KMS-11 (cell line): ENCODE data around the gene PAX9.

Experiments
- H2AFZ ChIP-seq: fragments of 200-600 bp; sonication (generic); 2 replicates; pipeline ENCODE4 v1.6.1; 2016; ENCODE audit warnings: antibody characterized with exemption, mixed run types, low read depth
- H3K27ac ChIP-seq: fragments of 200-600 bp; sonication (generic); 2 replicates; pipeline ENCODE4 v1.6.1; 2016; ENCODE audit warnings: mild to moderate bottlenecking, mixed run types
- H3K27me3 ChIP-seq: fragments of 200-600 bp; sonication (generic); 2 replicates; pipeline ENCODE4 v1.6.1; 2017; ENCODE audit warnings: mild to moderate bottlenecking, low read depth, mixed run types, moderate library complexity; ENCODE audit not compliant: insufficient read depth
- H3K36me3 ChIP-seq: fragments of 200-600 bp; sonication (generic); 2 replicates; pipeline ENCODE4 v1.6.1; 2017; ENCODE audit warnings: mild to moderate bottlenecking, mixed run types; ENCODE audit not compliant: insufficient read depth
- H3K4me1 ChIP-seq: fragments of 200-600 bp; sonication (generic); 2 replicates; pipeline ENCODE4 v1.6.1; 2016; ENCODE audit warnings: mild to moderate bottlenecking, low read depth, mixed run types; ENCODE audit not compliant: poor library complexity, severe bottlenecking
- H3K4me2 ChIP-seq: fragments of 200-600 bp; sonication (generic); 2 replicates; pipeline ENCODE4 v1.7.0; 2016; ENCODE audit warnings: mild to moderate bottlenecking, mixed run types
- H3K4me3 ChIP-seq: fragments of 200-600 bp; sonication (generic); IDR thresholded peaks from 2 replicates; pipeline ENCODE4 v1.6.1; 2017; ENCODE audit warnings: low read depth, low read length, mixed read lengths; ENCODE audit not compliant: insufficient read depth
- H3K79me2 ChIP-seq: fragments of 200-600 bp; sonication (generic); 2 replicates; pipeline ENCODE4 v1.6.1; 2016; ENCODE audit warnings: low read depth, mixed run types; ENCODE audit not compliant: insufficient read depth
- H3K9ac ChIP-seq: fragments of 200-600 bp; sonication (generic); 2 replicates; pipeline ENCODE4 v1.6.1; 2016; ENCODE audit warnings: mild to moderate bottlenecking, mixed run types
- H4K20me1 ChIP-seq: fragments of 200-600 bp; sonication (generic); 2 replicates; pipeline ENCODE4 v1.6.1; 2016; ENCODE audit warnings: mild to moderate bottlenecking, mixed run types; ENCODE audit not compliant: insufficient read depth
- CTCF ChIP-seq: fragments of 200-600 bp; sonication (generic); conservative IDR thresholded peaks from 2 replicates; pipeline ENCODE4 v1.6.1; 2017; ENCODE audit warnings: low read depth, mild to moderate bottlenecking, antibody characterized with exemption, low read length, moderate library complexity, mixed read lengths

Gene PAX9

GRCh38 chr14:36663404-36664321, 2.0 kb downstream of the PAX9 start:
- H3K36me3 ChIP-seq = no peaks in the 10 kb centered on the region
- H3K4me2 ChIP-seq = no peak overlapping the region
- TF ChIP-seq CTCF = no peak
- H3K27me3 ChIP-seq = no peaks in the 10 kb centered on the region
- no peak overlapping the region for H3K4me3 ChIP-seq
- H4K20me1 ChIP-seq = no peaks in the 10 kb centered on the region
- H3K27ac ChIP-seq = no peak overlapping the region
- no peak overlapping the region for H3K9ac ChIP-seq
- H3K79me2 ChIP-seq = no peaks in the 10 kb centered on the region
- H3K4me1 ChIP-seq = no peaks in the 10 kb centered on the region
- H2AFZ ChIP-seq = no peak overlapping the region

- H3K27me3 ChIP-seq = no peaks in the 10 kb centered on the region
- H3K79me2 ChIP-seq = no peaks in the 10 kb centered on the region
- H3K27ac ChIP-seq = no peak overlapping the region
- H3K4me3 ChIP-seq = no peak overlapping the region
- H3K4me2 ChIP-seq = no peak overlapping the region
- no peaks in the 10 kb centered on the region for H4K20me1 ChIP-seq
- TF ChIP-seq CTCF = no peak
- H3K4me1 ChIP-seq = no peaks in the 10 kb centered on the region
- no peak overlapping the region for H2AFZ ChIP-seq
- H3K36me3 ChIP-seq = no peaks in the 10 kb centered on the region
- no peak overlapping the region for H3K9ac ChIP-seq
These were observed 2.9 kb downstream of the PAX9 start for GRCh38 chr14:36664322-36665193.

GRCh38 chr14:36665887-36666415, 4.3 kb downstream of the PAX9 start:
- Histone ChIP-seq H3K79me2 (no peaks in the 10 kb centered on the region), H3K4me1 (no peaks in the 10 kb centered on the region), H3K36me3 (no peaks in the 10 kb centered on the region), H4K20me1 (no peaks in the 10 kb centered on the region), H3K4me2 (no peak overlapping the region), H3K27me3 (no peaks in the 10 kb centered on the region), H3K4me3 (no peak overlapping the region), H3K9ac (no peak overlapping the region), H2AFZ (no peak overlapping the region), H3K27ac (no peak overlapping the region)
- TF ChIP-seq CTCF = no peak

DNA sequence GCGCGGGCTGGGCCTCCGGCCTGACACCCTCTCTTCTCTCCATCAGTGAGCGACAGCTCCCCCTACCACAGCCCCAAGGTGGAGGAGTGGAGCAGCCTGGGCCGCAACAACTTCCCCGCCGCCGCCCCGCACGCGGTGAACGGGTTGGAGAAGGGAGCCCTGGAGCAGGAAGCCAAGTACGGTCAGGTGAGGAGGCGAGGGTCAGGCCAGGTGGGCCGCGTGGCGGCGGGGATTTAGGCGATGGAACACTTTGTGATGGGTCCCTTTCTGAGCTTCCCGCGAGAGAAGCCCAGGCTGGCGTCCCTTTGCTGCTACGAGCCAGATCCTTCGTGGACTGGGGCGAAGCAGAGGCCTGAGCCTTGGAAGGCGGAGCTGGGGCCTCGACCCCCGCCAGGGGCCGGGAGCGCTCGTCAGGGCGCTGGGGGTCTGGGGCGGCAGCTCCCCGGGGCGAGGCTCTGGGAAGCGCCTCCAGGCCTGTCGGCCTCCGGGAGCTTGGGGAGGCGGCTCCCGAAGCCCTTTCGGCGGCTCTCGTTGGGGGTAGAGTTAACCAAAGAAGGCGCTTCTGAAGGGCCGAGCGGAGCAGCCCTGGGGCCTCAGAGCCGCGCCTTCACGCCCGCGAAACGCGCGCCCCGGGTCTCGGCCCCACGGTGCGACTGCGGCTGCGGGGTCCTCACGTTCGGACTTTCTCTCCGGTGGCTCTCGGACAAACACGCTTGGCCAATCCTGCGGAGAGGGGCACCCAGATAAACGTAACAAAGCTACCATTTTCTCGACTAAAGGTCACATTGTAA, 5.0 kb downstream of the PAX9 start:
- Histone ChIP-seq H3K4me3 (no peak overlapping the region), H3K9ac (no peak overlapping the region), H4K20me1 (no peaks in the 10 kb centered on the region), H3K4me1 (no peaks in the 10 kb centered on the region), H2AFZ (no peak overlapping the region), H3K36me3 (no peaks in the 10 kb centered on the region), H3K4me2 (no peak overlapping the region), H3K27me3 (no peaks in the 10 kb centered on the region), H3K79me2 (no peaks in the 10 kb centered on the region), H3K27ac (no peak overlapping the region)
- no peak for TF ChIP-seq CTCF
